Hematopoietic multipotent progenitor cell treated with erythropoietin and hydrocortisone succinate and interleukin-3 and kit ligand, for 17 days (in vitro differentiated cells): ENCODE measurements around the gene SPTBN5.
"Not testable (repeated sequence)": the region's sequence is repeated elsewhere in the genome, so short reads cannot be mapped to it uniquely, and the experiment has no call there.

Source experiments
- DNase-seq: peaks from one replicate; pipeline ENCODE4 v3.0.0-alpha.2; 2015; ENCODE audit warnings: low spot score

SPTBN5 gene

DNA sequence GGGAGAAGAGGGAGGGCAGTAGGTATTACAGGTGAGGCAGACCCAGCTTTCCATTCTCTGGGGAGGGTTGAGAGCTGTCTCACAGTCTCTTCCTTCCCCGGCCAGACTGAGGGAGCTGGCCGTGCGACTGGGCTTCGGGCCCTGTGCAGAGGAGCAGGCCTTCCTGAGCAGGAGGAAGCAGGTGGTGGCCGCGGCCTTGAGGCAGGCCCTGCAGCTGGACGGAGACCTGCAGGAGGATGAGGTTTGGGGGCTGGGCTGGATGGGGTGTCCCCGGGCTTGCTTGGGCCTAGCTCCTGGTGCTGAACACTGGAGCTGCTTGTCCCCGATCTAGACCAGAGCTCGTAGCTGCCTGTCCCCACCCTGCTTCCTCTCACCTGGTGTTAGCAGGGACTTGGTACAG lies 50.3 kb downstream of the SPTBN5 start:
- no peak for DNase-seq

GRCh38 chr15:41842229-41842628 lies 51.6 kb downstream of the SPTBN5 start:
- no peak for DNase-seq

DNA sequence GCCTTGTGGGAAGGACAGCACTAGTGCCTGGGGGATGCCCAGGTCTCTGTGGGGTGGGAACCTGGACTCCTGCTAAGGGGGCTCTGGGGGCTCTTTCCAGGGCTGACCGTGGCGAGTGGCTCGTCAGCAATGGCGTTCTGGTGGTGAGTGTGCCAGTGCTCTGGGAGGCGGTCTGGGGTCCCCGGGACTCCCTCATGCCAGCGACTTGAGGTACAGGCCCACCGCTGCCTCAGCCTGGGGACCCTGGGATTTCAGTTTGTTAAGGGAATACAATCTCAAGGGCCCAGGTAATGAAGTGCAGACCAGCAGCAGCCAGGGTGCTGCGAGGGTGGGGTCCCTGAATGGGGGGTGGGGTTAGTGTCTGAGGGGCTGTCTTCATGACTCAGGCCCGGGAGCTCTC lies 52.7 kb downstream of the SPTBN5 start:
- DNase-seq: no peak

DNA sequence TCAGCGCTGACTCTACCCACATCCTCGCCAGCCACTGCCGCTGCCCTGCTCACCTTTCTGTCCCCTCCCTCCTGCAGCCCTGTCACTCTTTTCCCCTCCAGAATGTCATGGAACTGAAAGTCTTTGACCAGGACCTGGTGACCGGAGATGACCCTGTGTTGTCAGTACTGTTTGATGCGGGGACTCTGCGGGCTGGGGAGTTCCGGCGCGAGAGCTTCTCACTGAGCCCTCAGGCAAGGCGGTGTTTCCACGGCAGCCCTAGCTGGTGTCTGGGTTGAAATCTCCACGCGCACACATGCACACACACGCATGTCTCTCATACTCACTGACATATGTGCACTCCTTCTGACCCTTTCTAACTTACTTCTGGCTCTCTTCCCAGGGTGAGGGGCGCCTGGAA lies 53.2 kb downstream of the SPTBN5 start:
- DNase-seq: no peak

DNA sequence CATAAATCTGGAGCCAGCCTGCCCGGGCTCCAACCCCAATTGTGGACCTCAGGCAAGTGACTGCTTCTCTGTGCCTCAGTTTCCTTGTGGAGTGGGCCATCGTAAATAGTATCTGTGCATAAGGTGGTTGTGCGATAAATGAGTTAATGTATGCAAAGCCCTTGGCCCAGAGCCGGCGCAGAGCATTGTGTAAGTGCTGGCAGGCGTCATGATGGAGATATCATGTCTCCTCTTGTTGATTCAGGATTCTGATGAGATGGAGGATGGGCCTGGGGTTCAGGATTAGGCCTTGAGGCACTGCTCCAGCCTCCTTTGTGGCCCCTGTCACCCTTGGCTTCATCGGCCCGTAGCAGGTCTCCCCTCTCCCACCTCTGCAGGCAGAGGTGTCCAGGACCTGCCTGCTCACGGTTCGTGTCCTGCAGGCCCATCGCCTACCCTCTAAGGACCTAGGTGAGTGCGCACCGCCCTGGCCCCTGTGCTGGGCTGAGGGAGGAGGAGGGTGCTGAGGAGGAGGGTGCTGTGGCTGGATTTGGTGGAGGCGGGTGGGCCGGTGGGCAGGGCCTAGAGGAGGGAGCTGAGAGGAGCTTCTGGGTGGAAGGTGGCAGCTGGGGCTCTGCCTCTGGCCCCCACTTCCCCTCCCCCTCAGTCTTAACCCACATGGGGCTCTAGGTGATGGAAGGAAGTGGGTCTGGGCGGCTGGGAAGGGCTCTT lies 53.9 kb downstream of the SPTBN5 start:
- no peak for DNase-seq

- DNase-seq: no peak
Measured at GRCh38 chr15:41838400-41838897, 55.4 kb downstream of the SPTBN5 start, which contains the start of gene PLA2G4B. TSS of gene PLA2G4B (plus strand) at chr15:41838847. CDS start at chr15:41838914, 67 bp downstream.

DNA sequence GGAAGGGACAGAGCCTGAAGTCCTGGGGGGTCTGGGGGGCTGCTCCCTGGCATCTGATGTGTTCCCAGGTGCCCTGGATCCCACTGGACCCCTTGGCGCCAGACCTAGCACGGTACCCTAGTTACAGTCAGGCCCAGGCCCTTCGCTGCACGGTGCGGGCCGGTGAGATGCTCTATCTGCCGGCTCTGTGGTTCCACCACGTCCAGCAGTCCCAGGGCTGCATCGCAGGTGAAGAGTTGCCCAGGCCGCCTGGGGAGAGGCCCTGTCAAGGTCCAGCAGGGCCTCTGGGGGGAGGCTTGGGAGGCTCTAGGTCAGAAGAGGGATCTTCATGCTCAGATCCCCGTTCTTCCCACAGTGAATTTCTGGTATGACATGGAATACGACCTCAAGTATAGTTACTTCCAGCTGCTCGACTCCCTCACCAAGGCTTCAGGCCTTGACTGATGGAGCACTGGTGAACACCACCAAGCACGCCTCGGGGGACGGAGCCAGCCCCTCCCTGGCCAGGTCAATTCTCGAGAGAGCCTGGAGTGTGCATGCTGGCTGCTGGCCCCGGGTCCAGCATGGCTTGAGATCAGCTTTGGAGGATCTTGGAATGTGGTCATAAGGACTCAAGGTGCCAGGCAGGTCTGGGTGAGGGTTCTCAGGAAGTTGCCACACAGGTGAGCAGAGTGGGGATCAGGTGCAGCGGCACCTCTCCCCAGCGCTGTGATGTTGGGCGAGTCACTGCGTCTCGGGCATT lies 57.0 kb downstream of the SPTBN5 start:
- no peak for DNase-seq

DNA sequence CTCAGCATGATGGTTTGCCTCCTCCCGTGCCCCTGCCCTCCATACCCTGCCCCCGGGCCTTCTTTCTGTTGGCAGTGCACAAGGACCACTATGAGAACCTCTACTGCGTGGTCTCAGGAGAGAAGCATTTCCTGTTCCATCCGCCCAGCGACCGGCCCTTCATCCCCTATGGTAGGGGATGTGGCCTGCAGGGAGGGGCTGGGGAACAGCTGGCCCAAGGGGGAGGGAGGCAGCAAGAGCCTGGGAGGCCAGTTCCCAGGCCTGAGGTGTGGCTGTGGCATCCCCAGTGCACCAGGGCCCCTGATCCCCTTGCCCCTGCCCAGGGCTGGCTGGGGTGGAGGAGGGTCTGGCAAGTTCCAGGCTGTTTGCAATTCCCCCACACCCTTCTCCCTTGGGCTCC lies 57.8 kb downstream of the SPTBN5 start:
- no peak for DNase-seq

DNA sequence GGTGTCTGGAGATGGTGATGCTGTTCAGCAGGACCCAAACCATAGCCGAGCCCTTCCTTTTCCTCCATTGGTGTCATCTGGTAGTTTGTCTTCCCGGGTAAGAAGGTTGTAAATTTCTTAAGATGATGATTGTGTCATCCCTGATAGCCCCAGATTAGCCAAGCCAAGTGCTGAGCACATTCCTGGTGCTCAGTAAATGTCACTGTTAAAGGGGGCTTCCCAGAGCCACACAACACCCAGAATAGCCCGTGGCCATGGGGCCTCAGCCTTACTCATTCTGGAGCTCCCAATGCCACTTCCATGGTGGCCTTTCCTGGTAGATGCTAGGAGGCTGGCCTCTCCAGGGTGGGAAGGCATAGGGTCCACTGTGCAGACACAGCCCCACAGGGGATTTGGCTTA lies 59.8 kb downstream of the SPTBN5 start:
- DNase-seq: no peak

DNA sequence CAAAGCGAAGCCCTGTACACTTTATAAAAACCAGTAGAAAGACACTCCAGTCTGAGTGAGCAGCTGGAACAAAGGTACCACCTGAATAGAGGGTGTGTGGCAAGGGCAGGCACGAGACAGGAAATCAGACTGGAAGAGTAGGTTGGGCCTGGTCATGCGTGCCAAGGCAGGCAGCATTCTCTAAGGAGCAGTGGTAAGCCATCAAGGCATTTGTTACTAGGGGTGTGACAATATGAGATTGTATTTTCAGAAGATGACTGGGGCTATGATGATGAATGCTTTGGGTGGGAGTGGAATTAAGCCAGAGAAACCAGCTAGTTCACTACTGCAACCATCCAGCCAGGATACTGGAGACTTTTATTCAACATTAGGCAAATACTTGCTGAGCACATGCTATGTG lies 61.0 kb downstream of the SPTBN5 start:
- no peak for DNase-seq

GRCh38 chr15:41832208-41832607 lies 61.6 kb downstream of the SPTBN5 start:
- DNase-seq: no peak

DNA sequence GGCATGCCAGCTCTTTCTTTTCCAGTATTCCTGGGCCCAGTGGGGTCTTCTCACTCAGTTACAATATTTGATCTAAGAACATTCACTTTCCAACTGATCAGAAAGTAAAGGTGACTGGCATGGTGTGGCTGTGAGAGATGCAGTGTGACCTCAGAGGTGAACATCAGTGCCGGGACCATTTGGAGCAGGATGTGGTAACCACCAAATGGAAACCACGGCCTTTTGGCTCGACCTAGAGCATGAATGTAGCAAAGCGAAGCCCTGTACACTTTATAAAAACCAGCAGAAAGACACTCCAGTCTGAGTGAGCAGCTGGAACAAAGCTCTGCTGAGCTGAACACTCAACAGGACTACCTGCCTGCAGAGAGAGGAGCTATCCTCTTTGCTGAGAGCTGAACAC lies 62.6 kb downstream of the SPTBN5 start:
- not testable (repeated sequence) for DNase-seq

GRCh38 chr15:41829959-41830646 lies 63.8 kb downstream of the SPTBN5 start:
- DNase-seq: no peak

DNA sequence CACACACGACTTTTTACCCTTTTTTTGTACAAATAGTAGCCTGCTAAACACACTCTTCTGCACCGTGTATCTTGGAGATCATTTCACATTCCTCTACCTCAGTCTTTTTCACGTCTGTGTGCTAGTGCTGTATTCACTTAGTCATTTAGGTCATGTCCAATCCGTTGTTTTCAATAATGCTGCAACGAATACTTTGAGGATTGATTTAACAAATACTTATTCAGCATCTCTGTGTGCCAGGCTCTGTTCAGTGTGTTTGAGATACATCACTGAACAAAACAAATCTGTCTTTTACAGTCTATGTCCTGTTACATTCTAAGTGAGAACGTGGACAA lies 65.1 kb downstream of the SPTBN5 start:
- DNase-seq: peak; percentile 8

DNA sequence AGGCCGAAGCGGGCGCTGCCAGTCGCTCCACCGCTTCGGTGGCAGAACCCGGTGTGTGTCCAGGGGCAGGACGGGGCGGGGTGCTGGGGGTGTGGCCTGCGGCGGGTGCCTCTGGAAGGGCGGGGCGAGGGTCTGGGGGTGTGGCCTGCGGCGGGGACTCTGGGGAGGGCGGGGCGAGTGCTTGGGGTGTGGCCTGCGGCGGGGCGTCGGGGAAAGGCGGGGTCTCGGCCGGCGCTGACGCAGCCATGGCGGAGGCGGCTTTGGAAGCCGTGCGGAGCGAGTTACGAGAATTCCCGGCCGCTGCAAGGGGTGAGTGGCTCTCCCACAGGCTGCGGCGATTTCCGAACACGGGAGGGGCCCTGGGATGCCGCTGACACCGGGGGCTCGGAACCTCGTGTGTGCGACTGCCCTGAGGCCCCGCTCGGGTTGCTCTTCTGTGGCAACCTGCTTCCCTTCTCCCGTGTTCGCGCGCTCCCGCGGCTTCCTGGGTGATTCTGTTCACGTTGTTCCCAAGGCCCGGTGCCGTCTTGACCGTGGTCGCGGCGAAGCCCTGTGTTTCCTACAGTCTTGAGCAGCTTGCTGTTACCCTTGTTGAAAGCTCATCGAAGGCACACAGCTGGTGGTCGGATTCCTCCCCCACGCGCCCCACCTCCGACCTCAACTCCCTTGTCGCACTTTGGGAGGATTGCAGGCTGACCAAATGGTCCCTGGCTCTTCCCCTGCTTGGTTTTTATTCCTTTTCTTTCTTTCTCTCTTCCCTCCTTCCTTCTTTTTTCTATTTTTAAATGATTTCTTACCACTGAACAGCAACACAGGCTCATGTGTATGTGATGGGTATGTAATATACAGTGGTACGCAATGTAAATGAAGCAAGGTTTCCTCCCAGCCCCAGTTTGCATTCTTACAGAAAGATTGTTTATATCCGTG lies 65.7 kb downstream of the SPTBN5 start, which contains the start of gene JMJD7:
Gene JMJD7, plus strand, starts transcription at position 213 of the 927 bp plus-strand sequence. Its CDS starts 33 bp downstream, at position 246.
- DNase-seq: peak; percentile 90

GRCh38 chr15:41827290-41827879 lies 66.5 kb downstream of the SPTBN5 start:
- DNase-seq: no peak

GRCh38 chr15:41825572-41826535 lies 68.0 kb downstream of the SPTBN5 start:
- no peak for DNase-seq

DNA sequence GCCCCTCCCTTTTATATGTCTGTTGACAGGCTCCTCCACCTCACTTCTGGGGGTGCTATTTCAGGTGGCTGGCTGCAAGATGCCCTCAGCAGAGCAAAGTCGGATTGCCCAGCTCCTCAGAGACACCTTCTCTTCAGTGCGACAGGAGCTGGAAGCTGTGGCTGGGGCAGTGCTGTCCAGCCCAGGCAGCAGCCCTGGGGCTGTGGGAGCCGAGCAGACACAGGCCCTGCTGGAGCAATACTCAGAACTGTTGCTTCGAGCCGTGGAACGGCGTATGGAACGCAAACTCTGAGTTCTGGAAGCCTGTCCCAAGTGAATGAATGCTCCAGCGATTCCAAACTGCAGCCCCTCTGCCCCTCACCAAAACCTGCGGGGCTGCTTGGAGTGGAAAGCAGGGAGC lies 68.7 kb downstream of the SPTBN5 start:
- DNase-seq: no peak

DNA sequence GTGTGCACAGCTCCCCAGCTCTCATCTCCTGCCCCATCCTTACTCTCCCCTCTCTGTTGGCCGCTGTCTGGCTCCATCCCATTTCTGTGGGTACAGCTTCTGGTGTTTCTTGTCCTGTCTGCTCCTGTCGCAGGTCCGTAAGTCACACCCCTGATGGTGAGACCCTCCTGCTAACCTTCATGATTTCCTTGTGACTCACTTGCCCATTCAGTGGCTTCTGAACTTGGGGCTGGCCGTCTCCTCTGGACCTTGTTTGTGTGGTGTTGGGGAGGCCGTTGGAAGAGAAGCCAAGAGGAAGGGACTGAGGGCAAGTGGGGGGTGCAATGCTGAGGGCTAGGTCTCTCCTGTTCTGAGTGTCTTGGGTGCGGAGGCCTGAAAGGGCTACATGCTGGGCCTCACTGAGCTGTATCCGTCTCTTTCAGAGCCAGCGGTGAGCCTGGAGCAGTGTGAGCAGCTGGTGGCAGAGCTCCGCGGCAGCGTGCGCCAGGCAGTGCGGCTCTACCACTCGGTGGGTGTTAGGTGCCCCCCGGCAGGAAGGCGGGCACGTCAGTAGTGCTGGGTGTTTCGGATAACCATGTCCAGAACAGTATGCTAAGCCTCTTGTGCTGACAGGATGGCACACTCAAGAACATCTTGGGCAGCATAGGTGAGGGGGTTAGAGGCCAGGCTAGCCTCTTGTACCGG lies 69.6 kb downstream of the SPTBN5 start:
- DNase-seq: no peak

DNA sequence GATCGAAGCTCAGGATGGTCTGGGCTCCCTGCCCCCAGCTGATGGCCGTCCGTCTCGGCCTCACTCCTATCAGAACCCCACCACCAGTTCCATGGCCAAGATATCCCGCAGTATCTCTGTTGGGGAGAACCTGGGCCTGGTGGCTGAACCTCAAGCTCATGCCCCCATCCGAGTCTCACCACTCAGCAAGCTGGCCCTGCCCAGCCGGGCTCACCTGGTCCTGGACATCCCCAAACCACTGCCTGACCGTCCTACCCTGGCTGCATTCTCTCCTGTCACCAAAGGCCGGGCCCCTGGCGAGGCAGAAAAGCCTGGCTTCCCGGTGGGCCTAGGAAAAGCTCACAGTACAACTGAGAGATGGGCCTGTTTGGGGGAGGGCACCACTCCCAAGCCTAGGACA lies 70.4 kb downstream of the SPTBN5 start:
- no peak for DNase-seq
